Measurements from ENCODE around the gene HOXD11. TPM values are rescaled to one million over a fixed set of nuclear protein-coding genes. Genes with fewer than 3 reads are reported as not detected.
A peak's percentile ranks its signal among the peaks of the same experiment; 100 is the strongest.

Gene HOXD11
- total RNA-seq, 1 experiment from 2014 or later: not detected

DNA sequence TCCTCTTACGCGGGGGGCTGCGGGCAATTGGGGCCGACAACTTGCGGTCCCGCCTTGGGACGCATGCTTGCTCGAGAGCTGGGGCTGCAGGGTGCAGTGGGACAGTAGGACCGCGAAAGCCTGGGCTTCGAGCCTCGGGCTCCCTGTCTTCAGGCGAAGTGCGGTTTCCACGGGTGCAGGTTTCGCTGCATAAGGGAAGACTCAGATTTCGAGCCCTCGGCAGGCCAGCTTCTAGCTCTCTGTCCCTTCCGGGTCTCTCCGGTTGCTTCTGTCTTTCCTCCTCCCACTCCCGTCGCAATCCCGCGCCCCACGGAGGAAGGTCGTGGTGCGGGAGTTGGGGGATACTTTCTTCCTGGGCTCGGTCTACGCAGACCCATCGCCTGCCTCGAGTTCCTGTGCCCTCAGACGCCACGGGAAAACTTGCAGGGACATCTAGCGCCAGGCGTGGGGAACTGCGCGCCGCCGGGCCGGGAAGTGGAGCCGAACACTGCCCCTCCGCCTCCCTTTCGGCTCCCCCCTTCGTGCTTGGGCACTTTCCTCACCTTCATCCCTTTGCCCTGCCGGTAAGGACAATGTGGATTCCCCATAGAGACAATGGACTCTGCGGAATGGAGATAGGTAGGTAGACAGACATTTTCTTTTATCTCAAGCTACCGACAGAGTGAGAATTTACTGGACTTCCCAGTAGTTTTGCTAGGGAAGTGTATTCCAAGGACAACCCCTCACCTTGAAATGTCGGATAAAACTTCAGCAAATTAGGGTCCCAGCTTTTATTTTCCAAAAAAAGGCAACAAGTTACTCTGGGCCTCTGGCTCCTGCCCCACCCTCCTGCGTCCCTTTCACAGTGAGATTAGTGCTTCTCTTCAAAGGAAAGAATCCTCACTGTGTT, 18.8 kb upstream of the HOXD11 start (continued):
- TF ChIP-seq TEAD1 (CRISPR knock-in tag; IDR thresholded peaks at IDR 0.05): peak; percentile 53; the same call in 1 of the 2 replicates
- TF ChIP-seq NFYB (CRISPR knock-in tag; conservative IDR thresholded peaks at IDR 0.05; ENCODE audit: low read depth): no peak
- TF ChIP-seq GRHL2 (CRISPR knock-in tag; IDR thresholded peaks at IDR 0.05; ENCODE audit: insufficient replicate concordance, severe bottlenecking): no peak
- TF ChIP-seq NFE2L1 (CRISPR knock-in tag; IDR thresholded peaks at IDR 0.05): 0 out of 2 replicates have a peak, but pooled peaks have one; percentile 15
- TF ChIP-seq, protein P1, sequence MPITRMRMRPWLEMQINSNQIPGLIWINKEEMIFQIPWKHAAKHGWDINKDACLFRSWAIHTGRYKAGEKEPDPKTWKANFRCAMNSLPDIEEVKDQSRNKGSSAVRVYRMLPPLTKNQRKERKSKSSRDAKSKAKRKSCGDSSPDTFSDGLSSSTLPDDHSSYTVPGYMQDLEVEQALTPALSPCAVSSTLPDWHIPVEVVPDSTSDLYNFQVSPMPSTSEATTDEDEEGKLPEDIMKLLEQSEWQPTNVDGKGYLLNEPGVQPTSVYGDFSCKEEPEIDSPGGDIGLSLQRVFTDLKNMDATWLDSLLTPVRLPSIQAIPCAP (CRISPR knock-in tag; IDR thresholded peaks at IDR 0.05): no peak
- no peak for TF ChIP-seq ZBTB43 (CRISPR knock-in tag; IDR thresholded peaks at IDR 0.05)
- no peak for TF ChIP-seq MXD4 (CRISPR knock-in tag; IDR thresholded peaks at IDR 0.05; ENCODE audit: borderline replicate concordance)
- TF ChIP-seq ARID4B (CRISPR knock-in tag; IDR thresholded peaks at IDR 0.05; ENCODE audit: borderline replicate concordance): no peak
- no peak for TF ChIP-seq ZSCAN18 (CRISPR knock-in tag; IDR thresholded peaks at IDR 0.05)
- TF ChIP-seq E2F5 (CRISPR knock-in tag; IDR thresholded peaks at IDR 0.05): no peak
- TF ChIP-seq, protein P2, sequence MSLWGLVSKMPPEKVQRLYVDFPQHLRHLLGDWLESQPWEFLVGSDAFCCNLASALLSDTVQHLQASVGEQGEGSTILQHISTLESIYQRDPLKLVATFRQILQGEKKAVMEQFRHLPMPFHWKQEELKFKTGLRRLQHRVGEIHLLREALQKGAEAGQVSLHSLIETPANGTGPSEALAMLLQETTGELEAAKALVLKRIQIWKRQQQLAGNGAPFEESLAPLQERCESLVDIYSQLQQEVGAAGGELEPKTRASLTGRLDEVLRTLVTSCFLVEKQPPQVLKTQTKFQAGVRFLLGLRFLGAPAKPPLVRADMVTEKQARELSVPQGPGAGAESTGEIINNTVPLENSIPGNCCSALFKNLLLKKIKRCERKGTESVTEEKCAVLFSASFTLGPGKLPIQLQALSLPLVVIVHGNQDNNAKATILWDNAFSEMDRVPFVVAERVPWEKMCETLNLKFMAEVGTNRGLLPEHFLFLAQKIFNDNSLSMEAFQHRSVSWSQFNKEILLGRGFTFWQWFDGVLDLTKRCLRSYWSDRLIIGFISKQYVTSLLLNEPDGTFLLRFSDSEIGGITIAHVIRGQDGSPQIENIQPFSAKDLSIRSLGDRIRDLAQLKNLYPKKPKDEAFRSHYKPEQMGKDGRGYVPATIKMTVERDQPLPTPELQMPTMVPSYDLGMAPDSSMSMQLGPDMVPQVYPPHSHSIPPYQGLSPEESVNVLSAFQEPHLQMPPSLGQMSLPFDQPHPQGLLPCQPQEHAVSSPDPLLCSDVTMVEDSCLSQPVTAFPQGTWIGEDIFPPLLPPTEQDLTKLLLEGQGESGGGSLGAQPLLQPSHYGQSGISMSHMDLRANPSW (CRISPR knock-in tag; conservative IDR thresholded peaks at IDR 0.05; ENCODE audit: low read depth): no peak
- TF ChIP-seq, protein P3, sequence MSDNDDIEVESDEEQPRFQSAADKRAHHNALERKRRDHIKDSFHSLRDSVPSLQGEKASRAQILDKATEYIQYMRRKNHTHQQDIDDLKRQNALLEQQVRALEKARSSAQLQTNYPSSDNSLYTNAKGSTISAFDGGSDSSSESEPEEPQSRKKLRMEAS (CRISPR knock-in tag; IDR thresholded peaks at IDR 0.05): no peak
- no peak for TF ChIP-seq RORB (CRISPR knock-in tag; IDR thresholded peaks at IDR 0.05)

Data from WTC11 (cell line).